Keratinocyte (primary cell): ENCODE results near the gene TMBIM4.

Experiments
- EZH2 ChIP-seq: IDR thresholded peaks from one replicate; pipeline ENCODE4 v1.6.1; 2012; ENCODE audit warnings: inconsistent platforms, mild to moderate bottlenecking, low read length, moderate library complexity
- TF ChIP-seq, protein P1 (sequence below), 3 experiments: IDR thresholded peaks in 1 of 3; conservative IDR thresholded peaks in 1 of 3; optimal IDR thresholded peaks in 1 of 3; 2 replicates in 2 of 3; 3 replicates in 1 of 3; pipeline versions ENCODE3 to v1.5.1; 2011; ENCODE audit warnings: low read length in 3 of 3, mild to moderate bottlenecking in 3 of 3, moderate library complexity in 2 of 3, control low read depth in 1 of 3, inconsistent platforms in 1 of 3; ENCODE audit not compliant: insufficient read depth in 2 of 3; ENCODE audit errors: extremely low read depth in 1 of 3

DNA sequence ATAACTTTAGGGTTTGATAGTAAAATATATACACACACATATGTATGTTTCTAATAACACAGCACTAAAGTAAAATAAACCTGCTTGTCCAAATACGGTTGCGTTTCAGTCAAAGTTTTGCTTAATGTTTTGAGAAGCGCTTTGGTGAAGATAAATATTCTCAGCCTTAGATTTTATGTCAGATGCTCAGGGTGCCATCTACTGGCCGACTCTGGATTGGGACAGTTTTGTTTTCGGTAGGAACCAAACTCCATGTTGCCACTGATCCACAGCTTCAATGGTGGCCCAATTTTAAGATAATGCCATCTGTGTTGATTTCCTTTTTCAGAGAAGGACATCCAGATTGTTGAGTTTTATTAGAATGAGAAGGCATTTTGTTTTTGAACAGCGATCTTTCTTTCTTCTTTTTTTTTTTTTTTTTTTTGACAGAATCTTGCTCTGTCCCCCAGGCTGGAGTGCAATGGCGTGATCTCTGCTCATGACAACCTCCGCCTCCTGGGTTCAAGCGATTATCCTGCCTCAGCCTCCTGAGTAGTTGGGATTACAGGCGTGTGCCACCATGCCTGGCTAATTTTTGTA, 82.3 kb downstream of the TMBIM4 start:
- TF ChIP-seq, protein P1, sequence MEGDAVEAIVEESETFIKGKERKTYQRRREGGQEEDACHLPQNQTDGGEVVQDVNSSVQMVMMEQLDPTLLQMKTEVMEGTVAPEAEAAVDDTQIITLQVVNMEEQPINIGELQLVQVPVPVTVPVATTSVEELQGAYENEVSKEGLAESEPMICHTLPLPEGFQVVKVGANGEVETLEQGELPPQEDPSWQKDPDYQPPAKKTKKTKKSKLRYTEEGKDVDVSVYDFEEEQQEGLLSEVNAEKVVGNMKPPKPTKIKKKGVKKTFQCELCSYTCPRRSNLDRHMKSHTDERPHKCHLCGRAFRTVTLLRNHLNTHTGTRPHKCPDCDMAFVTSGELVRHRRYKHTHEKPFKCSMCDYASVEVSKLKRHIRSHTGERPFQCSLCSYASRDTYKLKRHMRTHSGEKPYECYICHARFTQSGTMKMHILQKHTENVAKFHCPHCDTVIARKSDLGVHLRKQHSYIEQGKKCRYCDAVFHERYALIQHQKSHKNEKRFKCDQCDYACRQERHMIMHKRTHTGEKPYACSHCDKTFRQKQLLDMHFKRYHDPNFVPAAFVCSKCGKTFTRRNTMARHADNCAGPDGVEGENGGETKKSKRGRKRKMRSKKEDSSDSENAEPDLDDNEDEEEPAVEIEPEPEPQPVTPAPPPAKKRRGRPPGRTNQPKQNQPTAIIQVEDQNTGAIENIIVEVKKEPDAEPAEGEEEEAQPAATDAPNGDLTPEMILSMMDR (optimal IDR thresholded peaks at IDR 0.05 in 1 of 3, IDR thresholded peaks at IDR 0.05 in 1 of 3, conservative IDR thresholded peaks at IDR 0.05 in 1 of 3; ENCODE audit: extremely low read depth in 1 of 3, insufficient read depth in 2 of 3, low read length in 3 of 3) = peak; percentile 70 to 80 (median 76)
- no peak for TF ChIP-seq EZH2
